GM19239 (cell line): ENCODE measurements around the gene KRABD2.
A peak's percentile ranks its signal among the peaks of the same experiment; 100 is the strongest.
"Not testable (repeated sequence)": the region's sequence is repeated elsewhere in the genome, so short reads cannot be mapped to it uniquely, and the experiment has no call there.

Experiments
- DNase-seq: peaks from one replicate; pipeline ENCODE4 v3.0.0; 2011; ENCODE audit warnings: low spot score; ENCODE audit not compliant: insufficient read length
- FAIRE-seq: peaks from 2 replicates; lab custom pipeline; 2011; peaks lifted over from hg19 to GRCh38; lab: Jason Lieb, UNC

Gene KRABD2

GRCh38 chr17:8376271-8377067, at the start of gene KRABD2:
TSS of gene KRABD2 (minus strand) at chr17:8376704.
- FAIRE-seq (peak; percentile 95), DNase-seq (peak; percentile 96)

DNA sequence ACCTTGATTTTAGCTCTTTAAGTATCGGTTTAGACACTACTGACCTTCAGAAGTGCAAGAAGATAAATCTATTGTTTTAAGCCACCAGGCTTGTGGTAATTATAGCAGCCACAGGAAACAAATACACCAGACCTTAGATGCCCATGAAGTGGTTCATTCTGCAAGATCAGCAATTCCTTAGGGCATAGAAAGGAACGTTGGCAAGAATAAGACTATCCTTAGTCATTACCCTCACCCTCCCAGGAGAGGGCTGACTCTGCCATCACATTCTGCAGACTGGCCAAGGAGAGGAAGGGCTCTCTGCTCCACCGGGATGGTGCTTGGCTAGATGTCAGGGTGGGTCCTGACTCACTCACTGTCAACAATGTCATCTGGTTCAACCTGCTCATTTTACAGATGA, 45.1 kb upstream of the KRABD2 start:
- no peak for FAIRE-seq
- DNase-seq: no peak

DNA sequence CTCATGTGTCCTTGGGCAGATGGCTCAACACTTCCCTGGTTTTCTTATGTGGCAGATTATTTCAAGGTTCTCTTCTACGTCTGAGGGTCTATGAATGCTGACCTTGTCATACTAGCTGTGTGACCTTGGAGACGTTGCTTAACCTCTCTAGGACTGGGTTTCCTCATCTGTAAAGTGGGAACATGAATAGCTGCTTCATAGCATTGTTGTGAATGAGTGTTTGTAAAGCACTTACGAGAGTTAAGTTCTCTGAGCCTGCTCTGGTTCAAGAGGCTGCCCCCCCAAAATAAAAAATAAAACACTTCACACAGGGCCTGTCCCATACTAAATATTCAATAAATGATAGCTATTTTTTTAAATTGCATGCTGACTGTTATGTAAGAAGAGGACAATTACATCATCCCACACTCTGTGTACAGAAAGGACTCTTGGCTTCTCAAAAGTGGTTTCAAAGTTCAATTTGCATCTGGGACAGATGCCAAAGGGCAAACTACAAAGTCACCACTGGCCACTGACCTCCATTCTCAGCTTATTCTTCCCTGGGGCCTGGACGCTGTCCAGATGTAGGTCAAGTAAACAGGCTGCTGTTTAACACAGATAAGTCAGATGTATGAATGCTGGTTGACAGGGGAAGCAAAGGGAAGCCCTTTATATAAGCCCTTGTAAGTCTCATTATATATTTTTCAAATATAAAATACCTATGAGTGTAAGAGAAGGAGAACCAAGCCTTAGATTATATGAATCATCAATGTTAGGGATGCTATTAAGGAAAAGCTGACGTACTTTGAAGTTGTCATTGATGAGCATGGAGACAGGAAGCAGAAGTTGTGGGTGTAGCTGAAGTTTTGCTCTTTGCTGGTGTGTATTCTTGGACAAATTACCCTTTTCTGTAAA, 43.8 kb upstream of the KRABD2 start:
- no peak for FAIRE-seq
- DNase-seq: no peak

GRCh38 chr17:8419305-8419704, 42.8 kb upstream of the KRABD2 start:
- DNase-seq (no peak), FAIRE-seq (no peak)

- FAIRE-seq (no peak), DNase-seq (no peak)
Measured at GRCh38 chr17:8418471-8418870, 42.0 kb upstream of the KRABD2 start.

GRCh38 chr17:8417806-8418205, 41.3 kb upstream of the KRABD2 start:
- FAIRE-seq (no peak), DNase-seq (no peak)

GRCh38 chr17:8413938-8414337, 37.4 kb upstream of the KRABD2 start:
- FAIRE-seq (no peak), DNase-seq (no peak)

GRCh38 chr17:8413328-8413727, 36.8 kb upstream of the KRABD2 start:
- no peak for DNase-seq
- no peak for FAIRE-seq

- FAIRE-seq (no peak), DNase-seq (no peak)
Measured at GRCh38 chr17:8412089-8412488, 35.6 kb upstream of the KRABD2 start.

GRCh38 chr17:8410883-8411238, 34.4 kb upstream of the KRABD2 start:
- DNase-seq: no peak
- no peak for FAIRE-seq

DNA sequence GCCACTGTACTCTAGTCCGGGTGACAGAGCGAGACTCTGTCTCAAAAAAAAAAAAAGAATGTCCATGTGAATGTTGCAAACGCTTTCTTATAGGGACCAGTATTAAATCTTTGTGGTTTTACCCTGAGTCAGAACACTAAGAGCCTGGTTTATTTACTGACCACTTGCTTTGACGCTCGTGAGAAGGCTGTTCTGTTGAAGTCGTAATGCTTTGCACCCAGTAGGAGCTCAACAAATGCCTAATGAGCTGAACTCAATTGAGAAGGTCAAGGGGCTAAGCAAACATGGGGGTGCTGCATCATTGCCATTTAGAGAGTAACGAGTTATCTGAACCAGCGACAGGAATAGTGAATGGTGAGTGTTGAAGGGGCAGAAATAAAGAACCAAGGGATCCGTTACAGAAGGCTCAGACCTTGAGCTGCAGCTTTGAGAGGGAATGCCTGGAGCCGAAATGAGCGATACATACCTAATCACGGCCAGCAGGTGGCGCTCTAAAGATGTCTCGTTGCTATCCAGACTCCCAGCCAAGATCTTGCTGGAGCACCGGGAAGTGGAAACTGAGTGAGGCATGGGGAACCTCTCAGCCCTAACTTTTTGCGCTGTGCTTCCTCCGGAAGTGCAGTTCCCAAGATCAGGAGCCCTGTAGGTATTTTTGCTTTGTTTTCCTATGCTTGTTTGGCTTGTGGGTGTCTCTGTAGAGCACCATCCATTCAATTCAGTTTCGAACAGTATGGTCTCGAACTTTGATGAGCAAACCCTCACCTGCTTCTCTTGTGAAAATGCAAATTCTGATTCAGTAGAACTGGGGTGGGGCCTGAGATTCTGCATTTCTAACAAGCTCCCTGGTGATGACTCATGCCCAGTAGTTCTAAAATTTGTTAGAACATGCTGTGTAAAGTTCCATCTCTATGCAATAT, 33.7 kb upstream of the KRABD2 start:
- peak; percentile 92 for FAIRE-seq

DNA sequence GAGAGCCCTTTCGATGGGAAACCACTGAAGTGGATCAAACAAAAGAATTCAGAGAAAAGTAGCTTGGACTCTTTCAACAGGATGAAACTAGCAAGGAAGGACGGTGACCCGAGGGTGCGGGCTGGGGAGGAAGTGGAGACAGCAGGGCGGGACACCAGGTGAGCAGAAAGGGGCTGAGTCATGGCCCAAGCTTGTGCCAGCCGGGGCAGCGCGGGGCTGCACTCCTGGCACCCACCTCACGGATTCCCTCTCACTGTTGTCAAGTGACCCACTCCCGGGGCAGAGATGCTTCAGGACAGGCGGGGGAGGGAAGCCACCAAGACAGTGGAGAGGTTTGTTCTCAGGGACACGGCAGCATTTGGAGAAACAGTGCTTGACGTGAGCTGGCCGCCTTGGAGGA, 31.9 kb upstream of the KRABD2 start:
- FAIRE-seq (no peak), DNase-seq (no peak)

More for the DNA sequence above, 33.7 kb upstream of the KRABD2 start:
- peak; percentile 47 for DNase-seq

DNA sequence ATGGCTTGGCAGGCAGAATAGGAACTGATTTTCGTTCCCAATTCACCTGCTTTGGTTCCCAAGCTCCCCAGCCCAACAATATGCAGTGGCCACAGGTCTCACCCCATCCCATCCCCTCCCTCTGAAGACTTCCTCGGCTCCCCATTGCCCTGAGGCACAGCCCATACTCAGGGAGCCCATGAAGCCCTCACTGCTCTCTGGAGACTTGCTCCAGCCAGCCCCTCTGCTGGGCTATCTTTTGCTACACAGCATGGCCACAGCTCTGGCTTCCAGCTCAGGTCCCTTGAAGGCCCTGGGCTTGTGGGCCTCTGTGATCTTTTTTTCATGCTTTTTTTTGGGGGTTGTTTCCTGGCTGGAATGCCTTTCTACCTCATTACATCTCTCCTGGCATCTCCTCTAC, 29.7 kb upstream of the KRABD2 start:
- no peak for DNase-seq
- FAIRE-seq: no peak

DNA sequence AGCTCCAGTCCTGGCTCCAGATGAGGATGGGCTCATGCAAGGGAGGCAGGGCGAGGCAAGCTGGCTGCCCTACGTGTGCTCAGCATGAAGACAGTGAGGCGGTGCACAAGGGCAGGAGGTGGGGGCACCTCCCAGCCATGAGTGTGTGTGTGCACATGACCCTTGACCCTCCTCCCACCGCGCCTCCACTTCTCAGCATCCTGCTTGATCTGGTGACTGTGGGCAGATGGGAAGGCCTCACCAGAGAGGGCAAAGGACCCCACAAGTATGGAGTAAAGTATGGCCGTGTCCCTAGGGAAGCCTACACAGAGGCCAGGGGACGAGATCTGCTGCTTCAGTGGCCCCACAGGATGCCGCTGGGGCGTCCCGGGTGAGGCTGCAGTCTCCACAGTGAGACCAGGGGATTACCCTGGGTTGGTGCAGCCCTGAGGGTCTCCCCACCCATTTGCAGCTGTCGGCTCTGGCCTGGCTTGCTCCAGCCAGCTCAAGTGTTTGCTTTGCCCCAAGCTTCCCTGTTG, 29.1 kb upstream of the KRABD2 start:
- FAIRE-seq (no peak), DNase-seq (no peak)

DNA sequence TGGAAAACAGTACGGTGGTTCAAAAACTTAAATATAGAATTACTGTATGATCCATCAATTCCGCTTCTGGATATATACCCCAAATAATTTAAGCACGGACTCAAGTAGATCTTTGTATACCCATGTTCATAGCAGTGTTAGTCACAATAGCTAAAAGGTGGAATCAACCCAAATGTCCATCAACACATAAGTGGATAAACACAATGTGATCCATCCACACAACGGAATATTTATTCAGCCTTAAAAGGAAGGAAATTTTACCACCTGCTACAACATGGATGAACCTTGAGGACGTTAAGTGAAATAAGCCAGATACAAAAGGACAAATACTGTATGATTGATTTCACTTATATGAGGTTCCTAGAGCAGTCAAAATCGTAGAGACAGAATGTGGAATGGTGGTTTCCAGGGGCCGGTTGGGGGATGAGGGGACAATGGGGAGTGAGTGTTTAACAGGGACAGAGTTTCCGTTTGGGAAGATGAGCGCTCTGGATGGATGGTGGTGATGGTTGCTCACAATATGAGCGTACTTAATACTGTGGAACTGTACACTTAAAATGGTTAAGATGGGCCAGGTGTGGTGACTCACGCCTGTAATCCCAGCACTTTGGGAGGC, 26.5 kb upstream of the KRABD2 start:
- FAIRE-seq (no peak), DNase-seq (no peak)

DNA sequence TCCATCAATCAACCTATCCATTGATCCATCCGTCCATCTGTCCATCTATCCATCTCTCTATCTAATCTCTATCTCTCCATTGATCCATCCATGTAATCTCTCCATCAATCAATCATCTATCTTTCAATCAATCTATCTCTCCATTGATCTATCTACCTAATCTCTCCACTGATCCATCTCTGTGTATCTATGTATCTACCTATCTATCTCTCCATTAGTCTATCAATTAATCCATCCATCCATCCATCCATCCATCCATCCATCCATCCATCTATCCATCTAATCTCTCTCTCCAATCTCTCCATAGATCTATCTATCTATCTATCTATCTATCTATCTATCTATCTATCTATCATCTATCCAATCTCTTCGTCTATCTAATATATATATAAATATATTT, 24.6 kb upstream of the KRABD2 start:
- no peak for DNase-seq
- FAIRE-seq: no peak

- DNase-seq (no peak), FAIRE-seq (no peak)
Measured at GRCh38 chr17:8398980-8399379, 22.5 kb upstream of the KRABD2 start.

DNA sequence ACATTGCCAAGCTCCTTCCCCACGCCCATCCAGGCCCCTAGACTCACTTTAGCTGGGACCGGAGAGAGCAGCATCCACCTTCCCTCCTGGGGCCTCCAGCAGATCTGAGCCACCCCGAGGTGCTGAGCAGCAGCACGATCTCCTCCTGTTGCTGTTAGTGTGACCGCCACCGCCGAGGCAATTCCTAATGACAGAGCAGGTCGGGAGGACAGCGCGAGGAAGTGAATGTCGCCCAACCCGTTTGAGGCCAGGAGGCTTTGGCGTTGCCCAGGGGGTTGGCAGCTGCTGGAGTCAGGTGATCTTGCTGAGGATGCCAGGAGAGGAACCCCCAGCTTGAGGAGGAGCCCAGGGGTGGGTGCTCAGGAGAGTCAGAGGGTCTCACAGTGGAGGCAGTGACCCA, 21.1 kb upstream of the KRABD2 start, which contains the start of gene RNF222:
TSS of gene RNF222 (minus strand) at position 192 of the 400 bp plus-strand sequence. CDS start 4,366 bp downstream, outside the sequence.
- FAIRE-seq (no peak), DNase-seq (no peak)

DNA sequence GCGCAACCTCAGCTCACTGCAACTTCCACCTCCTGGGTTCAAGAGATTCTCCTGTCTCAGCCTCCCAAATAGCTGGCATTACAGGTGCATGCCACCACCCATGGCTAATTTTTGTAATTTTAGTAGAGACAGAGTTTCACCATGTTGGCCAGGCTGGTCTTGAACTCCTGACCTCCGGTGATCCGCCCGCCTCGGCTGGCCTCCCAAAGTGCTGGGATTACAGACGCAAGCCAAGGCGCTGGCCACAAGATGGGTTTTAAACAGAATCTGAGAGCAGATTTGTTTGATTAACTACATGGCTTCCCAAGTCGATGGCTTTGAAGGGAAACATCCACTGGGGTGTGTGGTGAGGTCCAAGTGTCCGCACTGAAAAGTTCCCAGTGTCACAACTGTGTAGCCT, 18.0 kb upstream of the KRABD2 start:
- not testable (repeated sequence) for FAIRE-seq, DNase-seq
